H1 (cell line): Measurements from ENCODE around the gene PHYH. TPM values are rescaled to one million over a fixed set of nuclear protein-coding genes. Genes with fewer than 3 reads are reported as not detected.

ENCODE experiments used
- JUND ChIP-seq: IDR thresholded peaks from 2 replicates; pipeline ENCODE4 v1.6.1; 2011; ENCODE audit warnings: mild to moderate bottlenecking, improper control_type of control experiment, low read length
- MAX ChIP-seq: IDR thresholded peaks from 2 replicates; pipeline ENCODE4 v1.6.1; 2012; ENCODE audit warnings: inconsistent platforms
- RNF2 ChIP-seq: fragments of 200-900, 300-1000 bp; sonication (generic); IDR thresholded peaks from 2 replicates; pipeline ENCODE4 v1.7.1; 2016; ENCODE audit warnings: borderline replicate concordance, low read depth, mild to moderate bottlenecking, antibody characterized with exemption, low read length; ENCODE audit not compliant: poor library complexity, severe bottlenecking; ENCODE audit errors: missing control alignments
- SP2 ChIP-seq: IDR thresholded peaks from 2 replicates; pipeline ENCODE4 v1.6.1; 2012; ENCODE audit warnings: mild to moderate bottlenecking, low read length, inconsistent platforms
- SP4 ChIP-seq: IDR thresholded peaks from 2 replicates; pipeline ENCODE4 v1.6.1; 2012; ENCODE audit warnings: low read length, inconsistent platforms
- SRF ChIP-seq: IDR thresholded peaks from 2 replicates; pipeline ENCODE4 v1.6.1; 2011; ENCODE audit warnings: mild to moderate bottlenecking, low read depth, low read length, moderate library complexity
- TEAD4 ChIP-seq: IDR thresholded peaks from 2 replicates; pipeline ENCODE4 v1.6.1; 2012; ENCODE audit warnings: low read depth, low read length, inconsistent platforms, mixed read lengths
- polyA plus RNA-seq, 7 experiments: library from polyadenylated mRNA; depleted of rRNA in 3 of 7; stranded (reverse) in 5 of 7; unstranded in 2 of 7; fragments of >200 nt in 5 of 7; fragments of 200-250 nt in 2 of 7; gene quantifications; 1 replicate in 5 of 7; 2 replicates in 1 of 7; 4 replicates in 1 of 7; pipeline versions ENCODE4 v1.2.1 to v1.2.3, GENCODE V29; 2011 to 2013; ENCODE audit warnings: missing spikeins in 2 of 7, mixed read lengths in 2 of 7
- total RNA-seq: library from RNA; stranded (reverse); fragmentation: NEBNext Ultra II Directional; extraction: Animal tissue kit (Norgen Biotek cat#: 25700); gene quantifications from 2 replicates; pipeline ENCODE4 v1.2.1, GENCODE V29; 2021

PHYH gene
- total and polyA plus RNA-seq, 2 of the 8 experiments (the other 6 are each of a cell fraction or from before 2014, with no cell fraction given): 22.0 to 22.7 TPM

DNA sequence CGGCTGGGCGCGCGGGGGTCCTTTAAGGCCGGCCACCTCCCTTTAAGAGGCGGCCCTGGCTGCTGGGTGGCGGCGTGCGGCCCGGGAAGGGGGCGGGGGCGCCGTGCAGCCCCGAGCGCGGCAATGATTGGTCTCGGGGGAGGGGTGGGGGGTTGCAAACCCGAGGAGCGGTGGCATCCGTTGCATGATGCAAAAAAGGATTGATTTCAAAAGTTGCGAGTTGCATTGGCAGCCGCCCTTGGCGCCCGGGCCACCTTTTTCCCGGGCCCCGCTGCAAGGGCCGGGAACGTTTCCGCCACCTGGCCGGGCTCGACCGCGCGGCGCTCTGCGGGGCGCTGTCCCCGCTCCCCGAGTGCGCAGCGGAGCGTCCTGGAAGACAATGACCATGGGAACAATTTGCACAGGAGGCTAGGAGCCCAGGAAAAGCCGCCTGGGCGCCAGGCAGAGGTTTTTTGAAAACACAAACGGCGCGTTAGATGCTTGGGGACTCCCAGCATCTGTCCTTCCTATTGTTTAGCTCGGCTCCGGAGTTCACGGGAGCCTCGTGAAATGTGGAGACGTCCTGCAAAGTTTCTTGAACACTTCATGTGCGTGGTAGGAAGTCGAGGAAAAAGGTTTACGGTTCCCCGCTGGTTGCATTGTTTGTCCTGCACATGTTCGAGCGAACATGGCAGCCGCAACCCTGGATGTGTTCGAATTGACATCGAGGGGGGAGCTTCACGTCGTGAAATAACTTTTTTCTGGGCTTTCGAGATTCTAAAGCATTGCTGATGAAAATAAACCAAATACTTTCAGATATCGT, 48.6 kb upstream of the PHYH start, which contains the start of gene SEPHS1 (continued):
- TF ChIP-seq TEAD4 (no peak), SP2 (no peak), RNF2 (no peak), SRF (no peak), SP4 (no peak), MAX (peak; percentile 38; the same call in 1 of the 2 replicates), JUND (no peak)
- TF ChIP-seq, all 59 proteins: peak for 14
